Ascending aorta (tissue), 2 donors: ENCODE measurements around the gene VEPH1. TPM values are rescaled to one million over a fixed set of nuclear protein-coding genes. Genes with fewer than 3 reads are reported as not detected.

ENCODE experiments used
- DNase-seq, 2 donors: peaks; one replicate each; pipeline ENCODE4 v3.0.0-alpha.2; 2019; ENCODE audit warnings: low spot score in 2 of 2
- H3K27ac ChIP-seq, 2 donors: fragments of 200-600 bp; sonication (generic); one replicate each; pipeline ENCODE4 v1.5.1; 2016 to 2017; ENCODE audit warnings: mild to moderate bottlenecking in 1 of 2
- H3K27me3 ChIP-seq: fragments of 200-600 bp; sonication (generic); one replicate; pipeline ENCODE4 v1.5.1; 2017
- H3K36me3 ChIP-seq, 2 donors: fragments of 200-600 bp; sonication (generic); one replicate each; pipeline ENCODE4 v1.5.1; 2016
- H3K4me1 ChIP-seq, 2 donors: fragments of 200-600 bp; sonication (generic); one replicate each; pipeline ENCODE4 v1.5.1; 2016 to 2017; ENCODE audit warnings: mild to moderate bottlenecking in 1 of 2
- H3K4me3 ChIP-seq, 2 donors: fragments of 200-600 bp; sonication (generic); one replicate each; pipeline ENCODE4 v1.5.1; 2016 to 2017; ENCODE audit warnings: mild to moderate bottlenecking in 1 of 2
- H3K9me3 ChIP-seq, 2 donors: fragments of 200-600 bp; sonication (generic); one replicate each; pipeline ENCODE4 v1.5.1; 2016
- intact Hi-C: fragments of 100-400 bp; cut with DNase I; formaldehyde crosslinking; loops from one replicate; pipeline ENCODE4 v1.15.1; 2023
- total RNA-seq: library from RNA; depleted of rRNA; stranded (reverse); fragments of >200 nt; gene quantifications from one replicate; pipeline ENCODE4 v1.1.0, GENCODE V29; 2016
- TF ChIP-seq, protein P1 (sequence below), 3 experiments: fragments of 200-600 bp in 2 of 3; fragments of 450-650 bp in 1 of 3; sonication (generic) in 2 of 3; IDR thresholded peaks; one replicate each; pipeline ENCODE4 v1.5.1; 2016 to 2019; ENCODE audit warnings: antibody characterized with exemption in 3 of 3, mild to moderate bottlenecking in 1 of 3, moderate library complexity in 1 of 3

VEPH1 gene
- total RNA-seq, 1 donor from 2014 or later: 2.2 TPM

DNA sequence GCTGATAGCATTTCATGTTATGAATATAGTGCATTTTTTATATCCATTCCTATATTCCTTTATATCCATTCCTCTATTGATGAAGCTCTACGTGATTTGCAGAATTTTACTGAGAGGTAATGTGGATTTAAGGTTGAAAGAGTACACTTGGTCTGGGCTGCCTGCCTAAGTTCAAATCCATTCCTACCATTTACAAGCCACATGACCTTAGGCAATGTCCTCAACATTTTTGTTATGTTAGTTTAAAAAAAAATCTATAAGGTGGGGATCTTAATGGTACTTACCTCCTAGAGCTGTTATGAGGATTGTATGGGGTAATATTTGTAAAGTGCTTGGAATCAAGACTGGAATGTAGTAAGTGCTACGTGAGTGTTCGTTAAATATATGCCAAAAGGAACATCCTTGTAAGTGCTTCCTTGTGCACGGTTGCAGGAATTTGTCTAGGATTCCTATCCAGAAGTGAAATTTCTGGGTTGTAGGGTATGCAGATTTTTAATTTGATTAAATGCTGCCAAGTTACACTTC lies 11.2 kb upstream of the VEPH1 start:
- intact Hi-C loops: no loop called here
- peaks cover 0 to 4% of the 10 kb centered on the region in 2 donors for H3K9me3 ChIP-seq
- H3K27ac ChIP-seq: no peak overlapping the region

GRCh38 chr3:157513585-157513984 lies 10.4 kb upstream of the VEPH1 start:
- H3K27ac ChIP-seq: no peak overlapping the region
- peaks cover 0 to under 1% of the 10 kb centered on the region in 2 donors for H3K9me3 ChIP-seq
- no peaks in the 10 kb centered on the region for H3K4me1 ChIP-seq
- intact Hi-C loops: no loop called here
- H3K36me3 ChIP-seq: no peaks in the 10 kb centered on the region
- DNase-seq: no peak
- H3K4me3 ChIP-seq: no peak overlapping the region
- TF ChIP-seq, protein P1, sequence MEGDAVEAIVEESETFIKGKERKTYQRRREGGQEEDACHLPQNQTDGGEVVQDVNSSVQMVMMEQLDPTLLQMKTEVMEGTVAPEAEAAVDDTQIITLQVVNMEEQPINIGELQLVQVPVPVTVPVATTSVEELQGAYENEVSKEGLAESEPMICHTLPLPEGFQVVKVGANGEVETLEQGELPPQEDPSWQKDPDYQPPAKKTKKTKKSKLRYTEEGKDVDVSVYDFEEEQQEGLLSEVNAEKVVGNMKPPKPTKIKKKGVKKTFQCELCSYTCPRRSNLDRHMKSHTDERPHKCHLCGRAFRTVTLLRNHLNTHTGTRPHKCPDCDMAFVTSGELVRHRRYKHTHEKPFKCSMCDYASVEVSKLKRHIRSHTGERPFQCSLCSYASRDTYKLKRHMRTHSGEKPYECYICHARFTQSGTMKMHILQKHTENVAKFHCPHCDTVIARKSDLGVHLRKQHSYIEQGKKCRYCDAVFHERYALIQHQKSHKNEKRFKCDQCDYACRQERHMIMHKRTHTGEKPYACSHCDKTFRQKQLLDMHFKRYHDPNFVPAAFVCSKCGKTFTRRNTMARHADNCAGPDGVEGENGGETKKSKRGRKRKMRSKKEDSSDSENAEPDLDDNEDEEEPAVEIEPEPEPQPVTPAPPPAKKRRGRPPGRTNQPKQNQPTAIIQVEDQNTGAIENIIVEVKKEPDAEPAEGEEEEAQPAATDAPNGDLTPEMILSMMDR (IDR thresholded peaks at IDR 0.05): no peak
- H3K27me3 ChIP-seq: no peaks in the 10 kb centered on the region

More for the DNA sequence above, 11.2 kb upstream of the VEPH1 start:
- no peak overlapping the region for H3K4me3 ChIP-seq
- no peaks in the 10 kb centered on the region for H3K4me1 ChIP-seq
- H3K27me3 ChIP-seq: no peaks in the 10 kb centered on the region
- TF ChIP-seq, protein P1 (IDR thresholded peaks at IDR 0.05): no peak
- DNase-seq: no peak
- H3K36me3 ChIP-seq: no peaks in the 10 kb centered on the region

GRCh38 chr3:157512534-157512933 lies 9.3 kb upstream of the VEPH1 start:
- TF ChIP-seq, protein P1 (IDR thresholded peaks at IDR 0.05): no peak
- no peaks in the 10 kb centered on the region for H3K27me3 ChIP-seq
- intact Hi-C loops: no loop called here

GRCh38 chr3:157508461-157508860 lies 5.2 kb upstream of the VEPH1 start:
- no peak overlapping the region for H3K27ac ChIP-seq

More at GRCh38 chr3:157512534-157512933, 9.3 kb upstream of the VEPH1 start:
- Histone ChIP-seq H3K9me3 (no peaks in the 10 kb centered on the region), H3K4me1 (no peaks in the 10 kb centered on the region), H3K4me3 (no peak overlapping the region), H3K36me3 (no peaks in the 10 kb centered on the region), H3K27ac (no peak overlapping the region)
- DNase-seq: no peak

GRCh38 chr3:157501863-157502262 lies 1.4 kb downstream of the VEPH1 start:
- Histone ChIP-seq H3K4me3 (no peak overlapping the region), H3K4me1 (no peaks in the 10 kb centered on the region), H3K27ac (no peak overlapping the region), H3K9me3 (no peaks in the 10 kb centered on the region), H3K36me3 (no peaks in the 10 kb centered on the region), H3K27me3 (no peaks in the 10 kb centered on the region)
- DNase-seq: no peak
- TF ChIP-seq, protein P1 (IDR thresholded peaks at IDR 0.05): no peak
- intact Hi-C loops: no loop called here

More at GRCh38 chr3:157508461-157508860, 5.2 kb upstream of the VEPH1 start:
- TF ChIP-seq, protein P1 (IDR thresholded peaks at IDR 0.05): no peak
- intact Hi-C loops: no loop called here
- Histone ChIP-seq H3K9me3 (no peaks in the 10 kb centered on the region), H3K27me3 (no peaks in the 10 kb centered on the region), H3K36me3 (no peaks in the 10 kb centered on the region), H3K4me3 (no peak overlapping the region), H3K4me1 (no peaks in the 10 kb centered on the region)
- no peak for DNase-seq

DNA sequence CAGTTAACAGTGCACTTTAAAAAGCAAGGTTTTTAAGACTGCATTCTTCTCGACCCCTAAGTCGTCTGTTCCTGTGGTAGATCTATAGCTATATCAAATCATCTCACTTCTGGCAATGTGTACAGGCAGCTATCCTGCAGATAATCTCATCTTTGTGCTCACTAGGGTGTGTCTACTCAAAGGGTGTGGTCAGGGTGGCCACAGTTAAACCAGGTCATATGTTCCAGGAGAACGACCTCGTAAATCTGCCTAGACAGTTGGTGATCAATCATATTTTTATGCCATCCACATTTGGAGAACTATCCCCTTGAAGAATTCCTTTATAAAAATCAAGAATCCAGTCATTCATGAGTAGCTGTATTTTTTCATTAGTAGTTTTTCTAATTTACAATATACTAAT lies 3.0 kb downstream of the VEPH1 start:
- intact Hi-C loops: no loop called here
- Histone ChIP-seq H3K36me3 (no peaks in the 10 kb centered on the region), H3K9me3 (no peaks in the 10 kb centered on the region), H3K27ac (no peak overlapping the region), H3K27me3 (no peaks in the 10 kb centered on the region), H3K4me1 (no peaks in the 10 kb centered on the region), H3K4me3 (no peak overlapping the region)
- DNase-seq: no peak
- TF ChIP-seq, protein P1 (IDR thresholded peaks at IDR 0.05): no peak
